HepG2 (cell line): ENCODE results near the gene PRKG1. TPM values are rescaled to one million over a fixed set of nuclear protein-coding genes. Genes with fewer than 3 reads are reported as not detected.
A peak's percentile ranks its signal among the peaks of the same experiment; 100 is the strongest.

Experiments
- CCAR2 ChIP-seq: fragments of 200-400 bp; formaldehyde crosslinking; optimal IDR thresholded peaks from 2 replicates; pipeline ENCODE3; 2018; ENCODE audit warnings: low read depth, mild to moderate bottlenecking, low read length, moderate library complexity
- HNRNPL ChIP-seq: fragments of 200-400 bp; formaldehyde crosslinking; IDR thresholded peaks from 2 replicates; pipeline ENCODE4 v1.6.1; 2017; ENCODE audit warnings: mild to moderate bottlenecking, low read depth, low read length
- NKX3-1 ChIP-seq: sonication (generic); formaldehyde crosslinking; IDR thresholded peaks from 2 replicates; pipeline ENCODE4 v1.5.0; 2020; ENCODE audit warnings: missing genetic modification reagents
- ZSCAN21 ChIP-seq: sonication (generic); formaldehyde crosslinking; IDR thresholded peaks from 2 replicates; pipeline ENCODE4 v1.8.0; 2022; ENCODE audit warnings: mild to moderate bottlenecking, missing genetic modification reagents, moderate library complexity, borderline replicate concordance
- polyA plus RNA-seq, 8 experiments: library from polyadenylated mRNA; depleted of rRNA in 3 of 8; stranded (reverse) in 7 of 8; unstranded in 1 of 8; fragments of >200 nt; fragmentation: Illumina TruSeq in 4 of 8; extraction: Trizol in 4 of 8; gene quantifications; 2 replicates each; pipeline versions ENCODE4 v1.2.1 to v1.2.3, GENCODE V29; 2011 to 2016; ENCODE audit warnings: low read depth in 4 of 8, missing spikeins in 1 of 8, mixed read lengths in 1 of 8; ENCODE audit not compliant: insufficient read depth in 1 of 8
- total RNA-seq, 5 experiments: library from RNA; depleted of rRNA; stranded (reverse); fragments of >200 nt; fragmentation: Illumina TruSeq; extraction: Trizol; gene quantifications; 2 replicates each; pipeline ENCODE4 v1.2.3, GENCODE V29; 2016; ENCODE audit warnings: low read depth in 1 of 5
- TF ChIP-seq, protein P1 (sequence below): sonication (generic); formaldehyde crosslinking; IDR thresholded peaks from 2 replicates; pipeline ENCODE4 v1.9.0; 2022; ENCODE audit warnings: missing genetic modification reagents, mild to moderate bottlenecking, borderline replicate concordance
- TF ChIP-seq, protein P2 (sequence below): sonication (generic); formaldehyde crosslinking; IDR thresholded peaks from 2 replicates; pipeline ENCODE4 v1.4.0; 2020; ENCODE audit warnings: missing genetic modification reagents, mild to moderate bottlenecking, borderline replicate concordance
- TF ChIP-seq, protein P3 (sequence below): sonication (generic); formaldehyde crosslinking; IDR thresholded peaks from 2 replicates; pipeline ENCODE4 v1.8.0; 2022; ENCODE audit warnings: mild to moderate bottlenecking, missing genetic modification reagents; ENCODE audit not compliant: insufficient replicate concordance
- TF ChIP-seq, protein P4 (sequence below), 2 experiments: sonication (generic) in 1 of 2; formaldehyde crosslinking in 1 of 2; IDR thresholded peaks; 2 replicates each; pipeline versions ENCODE4 v1.4.0 to v1.6.1; 2016 to 2020; ENCODE audit warnings: borderline replicate concordance in 1 of 2, low read depth in 1 of 2, mild to moderate bottlenecking in 1 of 2, missing genetic modification reagents in 1 of 2
- TF ChIP-seq, protein P5 (sequence below): sonication (generic); formaldehyde crosslinking; IDR thresholded peaks from 2 replicates; pipeline ENCODE4 v1.4.0; 2020; ENCODE audit warnings: missing genetic modification reagents

The PRKG1 gene
- total and polyA plus RNA-seq, 2 of the 13 experiments (the other 11 are each of a cell fraction or from before 2014, with no cell fraction given): 0.01 TPM; not detected in 1

DNA sequence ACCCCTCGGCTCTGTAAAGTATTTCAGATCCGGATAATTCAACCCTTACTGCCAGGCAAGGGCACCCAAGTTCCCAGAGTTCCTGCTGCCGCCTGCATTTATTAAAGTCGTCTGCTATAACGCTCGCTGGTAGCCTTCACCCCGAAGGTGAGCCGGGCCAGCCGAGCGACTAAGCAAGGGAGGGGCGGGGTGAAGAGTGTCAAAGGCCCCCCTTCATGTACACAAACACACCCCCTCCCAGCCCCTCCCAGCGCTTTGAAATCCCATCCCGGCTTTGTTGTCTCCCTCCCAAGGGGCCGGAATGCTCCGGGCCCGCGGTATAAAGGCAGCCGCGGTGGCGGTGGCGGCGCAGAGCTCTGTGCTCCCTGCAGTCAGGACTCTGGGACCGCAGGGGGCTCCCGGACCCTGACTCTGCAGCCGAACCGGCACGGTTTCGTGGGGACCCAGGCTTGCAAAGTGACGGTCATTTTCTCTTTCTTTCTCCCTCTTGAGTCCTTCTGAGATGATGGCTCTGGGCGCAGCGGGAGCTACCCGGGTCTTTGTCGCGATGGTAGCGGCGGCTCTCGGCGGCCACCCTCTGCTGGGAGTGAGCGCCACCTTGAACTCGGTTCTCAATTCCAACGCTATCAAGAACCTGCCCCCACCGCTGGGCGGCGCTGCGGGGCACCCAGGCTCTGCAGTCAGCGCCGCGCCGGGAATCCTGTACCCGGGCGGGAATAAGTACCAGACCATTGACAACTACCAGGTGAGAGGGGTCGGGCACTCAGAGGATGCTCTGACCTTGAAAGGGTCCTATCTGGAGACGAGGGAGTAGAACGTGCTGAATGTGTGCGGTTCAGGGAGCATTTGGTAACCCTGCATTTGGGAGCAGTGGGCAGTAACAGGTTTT, 1239.9 kb downstream of the PRKG1 start, which contains the start of gene DKK1 (continued):
- TF ChIP-seq, protein P1, sequence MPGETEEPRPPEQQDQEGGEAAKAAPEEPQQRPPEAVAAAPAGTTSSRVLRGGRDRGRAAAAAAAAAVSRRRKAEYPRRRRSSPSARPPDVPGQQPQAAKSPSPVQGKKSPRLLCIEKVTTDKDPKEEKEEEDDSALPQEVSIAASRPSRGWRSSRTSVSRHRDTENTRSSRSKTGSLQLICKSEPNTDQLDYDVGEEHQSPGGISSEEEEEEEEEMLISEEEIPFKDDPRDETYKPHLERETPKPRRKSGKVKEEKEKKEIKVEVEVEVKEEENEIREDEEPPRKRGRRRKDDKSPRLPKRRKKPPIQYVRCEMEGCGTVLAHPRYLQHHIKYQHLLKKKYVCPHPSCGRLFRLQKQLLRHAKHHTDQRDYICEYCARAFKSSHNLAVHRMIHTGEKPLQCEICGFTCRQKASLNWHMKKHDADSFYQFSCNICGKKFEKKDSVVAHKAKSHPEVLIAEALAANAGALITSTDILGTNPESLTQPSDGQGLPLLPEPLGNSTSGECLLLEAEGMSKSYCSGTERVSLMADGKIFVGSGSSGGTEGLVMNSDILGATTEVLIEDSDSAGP (CRISPR knock-in tag): peak; percentile 87
- TF ChIP-seq, protein P2, sequence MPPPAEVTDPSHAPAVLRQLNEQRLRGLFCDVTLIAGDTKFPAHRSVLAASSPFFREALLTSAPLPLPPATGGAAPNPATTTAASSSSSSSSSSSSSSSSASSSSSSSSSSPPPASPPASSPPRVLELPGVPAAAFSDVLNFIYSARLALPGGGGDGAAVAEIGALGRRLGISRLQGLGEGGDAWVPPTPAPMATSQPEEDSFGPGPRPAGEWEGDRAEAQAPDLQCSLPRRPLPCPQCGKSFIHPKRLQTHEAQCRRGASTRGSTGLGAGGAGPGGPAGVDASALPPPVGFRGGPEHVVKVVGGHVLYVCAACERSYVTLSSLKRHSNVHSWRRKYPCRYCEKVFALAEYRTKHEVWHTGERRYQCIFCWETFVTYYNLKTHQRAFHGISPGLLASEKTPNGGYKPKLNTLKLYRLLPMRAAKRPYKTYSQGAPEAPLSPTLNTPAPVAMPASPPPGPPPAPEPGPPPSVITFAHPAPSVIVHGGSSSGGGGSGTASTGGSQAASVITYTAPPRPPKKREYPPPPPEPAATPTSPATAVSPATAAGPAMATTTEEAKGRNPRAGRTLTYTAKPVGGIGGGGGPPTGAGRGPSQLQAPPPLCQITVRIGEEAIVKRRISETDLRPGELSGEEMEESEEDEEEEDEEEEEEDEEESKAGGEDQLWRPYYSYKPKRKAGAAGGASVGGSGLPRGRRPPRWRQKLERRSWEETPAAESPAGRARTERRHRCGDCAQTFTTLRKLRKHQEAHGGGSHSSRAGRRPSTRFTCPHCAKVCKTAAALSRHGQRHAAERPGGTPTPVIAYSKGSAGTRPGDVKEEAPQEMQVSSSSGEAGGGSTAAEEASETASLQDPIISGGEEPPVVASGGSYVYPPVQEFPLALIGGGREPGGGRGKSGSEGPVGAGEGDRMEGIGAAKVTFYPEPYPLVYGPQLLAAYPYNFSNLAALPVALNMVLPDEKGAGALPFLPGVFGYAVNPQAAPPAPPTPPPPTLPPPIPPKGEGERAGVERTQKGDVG (CRISPR knock-in tag): peak; percentile 80; the same call in 1 of the 2 replicates
- TF ChIP-seq NKX3-1 (CRISPR knock-in tag): 0 out of 2 replicates have a peak, but pooled peaks have one; percentile 32
- peak; percentile 73 for TF ChIP-seq CCAR2
- TF ChIP-seq, protein P3, sequence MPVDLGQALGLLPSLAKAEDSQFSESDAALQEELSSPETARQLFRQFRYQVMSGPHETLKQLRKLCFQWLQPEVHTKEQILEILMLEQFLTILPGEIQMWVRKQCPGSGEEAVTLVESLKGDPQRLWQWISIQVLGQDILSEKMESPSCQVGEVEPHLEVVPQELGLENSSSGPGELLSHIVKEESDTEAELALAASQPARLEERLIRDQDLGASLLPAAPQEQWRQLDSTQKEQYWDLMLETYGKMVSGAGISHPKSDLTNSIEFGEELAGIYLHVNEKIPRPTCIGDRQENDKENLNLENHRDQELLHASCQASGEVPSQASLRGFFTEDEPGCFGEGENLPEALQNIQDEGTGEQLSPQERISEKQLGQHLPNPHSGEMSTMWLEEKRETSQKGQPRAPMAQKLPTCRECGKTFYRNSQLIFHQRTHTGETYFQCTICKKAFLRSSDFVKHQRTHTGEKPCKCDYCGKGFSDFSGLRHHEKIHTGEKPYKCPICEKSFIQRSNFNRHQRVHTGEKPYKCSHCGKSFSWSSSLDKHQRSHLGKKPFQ (CRISPR knock-in tag): peak; percentile 60
- peak; percentile 16 for TF ChIP-seq ZSCAN21 (CRISPR knock-in tag)
- TF ChIP-seq, protein P4, sequence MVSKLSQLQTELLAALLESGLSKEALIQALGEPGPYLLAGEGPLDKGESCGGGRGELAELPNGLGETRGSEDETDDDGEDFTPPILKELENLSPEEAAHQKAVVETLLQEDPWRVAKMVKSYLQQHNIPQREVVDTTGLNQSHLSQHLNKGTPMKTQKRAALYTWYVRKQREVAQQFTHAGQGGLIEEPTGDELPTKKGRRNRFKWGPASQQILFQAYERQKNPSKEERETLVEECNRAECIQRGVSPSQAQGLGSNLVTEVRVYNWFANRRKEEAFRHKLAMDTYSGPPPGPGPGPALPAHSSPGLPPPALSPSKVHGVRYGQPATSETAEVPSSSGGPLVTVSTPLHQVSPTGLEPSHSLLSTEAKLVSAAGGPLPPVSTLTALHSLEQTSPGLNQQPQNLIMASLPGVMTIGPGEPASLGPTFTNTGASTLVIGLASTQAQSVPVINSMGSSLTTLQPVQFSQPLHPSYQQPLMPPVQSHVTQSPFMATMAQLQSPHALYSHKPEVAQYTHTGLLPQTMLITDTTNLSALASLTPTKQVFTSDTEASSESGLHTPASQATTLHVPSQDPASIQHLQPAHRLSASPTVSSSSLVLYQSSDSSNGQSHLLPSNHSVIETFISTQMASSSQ (IDR thresholded peaks at IDR 0.05; ENCODE audit: low read depth): peak; percentile 61
- TF ChIP-seq, protein P4 (CRISPR knock-in tag; IDR thresholded peaks at IDR 0.05; ENCODE audit: borderline replicate concordance): peak; percentile 81
- TF ChIP-seq, protein P5, sequence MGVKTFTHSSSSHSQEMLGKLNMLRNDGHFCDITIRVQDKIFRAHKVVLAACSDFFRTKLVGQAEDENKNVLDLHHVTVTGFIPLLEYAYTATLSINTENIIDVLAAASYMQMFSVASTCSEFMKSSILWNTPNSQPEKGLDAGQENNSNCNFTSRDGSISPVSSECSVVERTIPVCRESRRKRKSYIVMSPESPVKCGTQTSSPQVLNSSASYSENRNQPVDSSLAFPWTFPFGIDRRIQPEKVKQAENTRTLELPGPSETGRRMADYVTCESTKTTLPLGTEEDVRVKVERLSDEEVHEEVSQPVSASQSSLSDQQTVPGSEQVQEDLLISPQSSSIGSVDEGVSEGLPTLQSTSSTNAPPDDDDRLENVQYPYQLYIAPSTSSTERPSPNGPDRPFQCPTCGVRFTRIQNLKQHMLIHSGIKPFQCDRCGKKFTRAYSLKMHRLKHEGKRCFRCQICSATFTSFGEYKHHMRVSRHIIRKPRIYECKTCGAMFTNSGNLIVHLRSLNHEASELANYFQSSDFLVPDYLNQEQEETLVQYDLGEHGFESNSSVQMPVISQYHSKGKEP: no peak; the same call in 1 of the 2 replicates
- TF ChIP-seq HNRNPL: peak; percentile 66; the same call in 1 of the 2 replicates
